ENCODE measurements around the gene B3GALT5.

DNA sequence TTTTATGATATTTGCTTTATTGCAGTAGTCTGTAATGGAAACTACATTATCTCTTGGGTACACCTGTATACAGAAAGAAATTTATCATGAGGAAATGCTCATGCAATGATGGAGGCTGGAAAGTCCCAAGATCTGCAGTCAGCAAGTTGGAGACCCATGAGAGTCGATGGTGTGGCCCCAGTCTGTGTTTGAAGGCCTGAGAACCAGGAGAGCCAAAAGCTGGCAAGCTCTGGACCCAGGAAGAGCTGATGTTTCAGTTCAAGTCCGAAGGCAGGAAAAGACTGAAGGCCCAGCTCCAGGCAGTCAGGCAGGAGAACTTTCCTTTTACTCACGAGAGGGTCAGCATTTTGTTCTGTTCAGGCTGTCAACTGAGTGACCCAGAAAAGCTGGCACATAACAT, 42.2 kb downstream of the B3GALT5 start:
- TF ChIP-seq CTCF (IDR thresholded peaks at IDR 0.05): no peak
- TF ChIP-seq POLR2A (IDR thresholded peaks at IDR 0.05): no peak
- TF ChIP-seq POLR2AphosphoS5 (IDR thresholded peaks at IDR 0.05): no peak

Measured in prostate gland (tissue), 2 donors.